ENCODE data around the gene CHKA.

CHKA gene

DNA sequence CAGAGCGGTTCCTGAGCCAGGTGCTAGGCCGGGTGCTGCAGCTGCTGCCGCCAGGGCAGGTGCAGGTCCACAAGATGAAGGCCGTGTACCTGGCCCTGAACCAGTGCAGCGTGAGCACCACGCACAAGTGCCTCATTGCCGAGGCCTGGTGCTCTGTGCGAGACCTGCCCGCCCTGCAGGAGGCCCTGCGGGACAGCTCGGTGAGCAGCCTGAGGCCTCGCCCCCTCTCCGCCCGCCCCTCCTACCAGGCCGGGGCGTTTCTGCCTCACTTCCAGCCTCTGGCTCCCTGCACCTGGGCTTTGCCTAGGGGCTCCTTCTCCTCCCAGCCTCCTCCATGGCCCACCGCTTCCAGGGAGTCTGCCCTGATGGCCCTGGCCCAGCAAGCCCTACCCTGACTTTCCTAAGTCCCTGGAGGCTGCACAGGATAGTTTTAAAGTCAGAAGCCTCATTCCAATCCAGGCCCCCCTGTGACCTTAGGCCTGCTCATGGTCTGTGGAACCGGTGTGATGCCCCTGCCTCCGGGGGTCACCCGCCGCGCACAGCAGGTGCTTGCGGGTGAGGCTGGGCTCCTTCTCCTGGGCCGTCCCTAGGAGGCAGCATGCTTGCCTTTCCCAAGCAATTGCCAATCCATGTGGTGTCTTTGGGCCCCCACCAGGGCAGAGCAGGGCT is 76.9 kb downstream of the CHKA start:
- no peak for DNase-seq (ENCODE audit: low spot score)

GRCh38 chr11:68043349-68044144 is 77.6 kb downstream of the CHKA start:
- DNase-seq (ENCODE audit: low spot score): no peak

DNA sequence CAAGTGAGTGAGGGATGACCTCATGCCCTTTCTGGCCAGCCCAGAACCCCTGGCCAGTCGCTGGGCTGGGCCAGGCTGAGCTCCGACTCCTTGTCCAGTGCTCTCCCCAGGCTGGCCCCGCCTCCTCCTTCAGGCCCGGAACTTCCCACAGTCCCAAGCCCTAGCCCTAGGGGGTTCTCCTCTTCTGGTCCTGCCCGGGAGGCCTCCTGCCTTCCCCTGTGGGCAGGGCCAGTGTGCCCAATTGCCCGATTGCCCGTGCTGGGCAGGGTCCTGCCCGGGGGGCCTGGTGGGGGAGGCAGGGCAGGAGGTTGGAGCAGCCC is 78.2 kb downstream of the CHKA start:
- DNase-seq (ENCODE audit: low spot score): no peak

GRCh38 chr11:68042219-68043028 is 78.8 kb downstream of the CHKA start:
- no peak for DNase-seq (ENCODE audit: low spot score)

DNA sequence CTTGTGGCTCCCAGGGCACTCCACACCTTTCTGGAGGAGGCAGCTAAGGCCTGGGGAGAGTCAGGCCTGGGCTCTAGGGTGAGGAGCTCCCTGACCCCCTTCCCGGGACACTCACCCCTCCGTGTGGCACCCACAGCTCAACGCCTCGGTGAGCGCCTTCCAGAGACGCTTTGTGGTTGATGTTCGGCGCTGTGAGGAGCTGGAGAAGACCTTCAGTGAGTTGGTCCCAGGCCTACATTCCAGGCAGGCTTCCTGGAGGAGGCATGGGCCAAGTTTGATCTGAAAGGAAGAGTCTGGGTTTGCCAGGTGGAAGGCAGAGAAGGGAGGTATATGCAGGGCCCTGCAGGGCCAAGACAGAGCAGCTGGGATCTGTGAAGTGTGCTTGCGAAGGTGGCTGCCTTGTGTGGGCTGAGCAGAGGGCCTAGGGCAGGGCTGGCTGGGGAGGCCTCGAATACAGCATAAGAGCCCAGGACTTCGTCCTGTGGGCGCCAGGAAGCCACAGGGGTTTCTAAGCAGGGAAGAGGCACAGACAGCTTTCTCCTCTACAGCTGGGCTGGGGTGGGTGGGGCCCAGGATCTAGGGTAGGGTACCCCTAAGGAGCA is 79.5 kb downstream of the CHKA start:
- DNase-seq (ENCODE audit: low spot score): no peak

DNA sequence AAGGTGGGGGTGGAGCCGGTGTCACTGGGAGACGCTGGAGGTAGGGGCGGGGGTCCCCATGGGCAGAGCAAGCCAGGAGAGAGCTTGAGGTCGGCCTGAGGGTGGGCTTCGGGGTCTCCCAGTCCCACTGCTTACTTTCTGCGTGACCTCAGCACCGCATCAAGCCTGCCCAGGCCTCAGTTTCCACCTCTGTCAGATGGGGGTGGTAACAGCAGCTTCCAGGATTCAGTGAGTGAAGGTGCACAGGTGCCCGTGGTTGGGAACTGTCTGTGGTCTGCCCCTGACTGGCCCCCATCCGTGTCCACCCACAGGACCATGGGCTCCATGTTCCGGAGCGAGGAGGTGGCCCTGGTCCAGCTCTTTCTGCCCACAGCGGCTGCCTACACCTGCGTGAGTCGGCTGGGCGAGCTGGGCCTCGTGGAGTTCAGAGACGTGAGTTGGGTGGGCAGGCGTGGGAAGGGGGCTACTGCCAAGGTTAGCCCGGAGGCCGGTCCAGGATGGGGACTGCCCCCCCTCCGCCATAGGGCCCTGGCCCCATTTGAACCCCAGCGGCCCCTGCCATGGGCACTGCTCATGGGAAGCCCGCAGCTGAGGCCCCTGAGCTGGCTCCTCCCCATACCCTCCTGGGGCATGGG is 80.1 kb downstream of the CHKA start:
- no peak for DNase-seq (ENCODE audit: low spot score)

GRCh38 chr11:68040101-68040956 is 80.9 kb downstream of the CHKA start:
- DNase-seq (ENCODE audit: low spot score): peak; percentile 86

DNA sequence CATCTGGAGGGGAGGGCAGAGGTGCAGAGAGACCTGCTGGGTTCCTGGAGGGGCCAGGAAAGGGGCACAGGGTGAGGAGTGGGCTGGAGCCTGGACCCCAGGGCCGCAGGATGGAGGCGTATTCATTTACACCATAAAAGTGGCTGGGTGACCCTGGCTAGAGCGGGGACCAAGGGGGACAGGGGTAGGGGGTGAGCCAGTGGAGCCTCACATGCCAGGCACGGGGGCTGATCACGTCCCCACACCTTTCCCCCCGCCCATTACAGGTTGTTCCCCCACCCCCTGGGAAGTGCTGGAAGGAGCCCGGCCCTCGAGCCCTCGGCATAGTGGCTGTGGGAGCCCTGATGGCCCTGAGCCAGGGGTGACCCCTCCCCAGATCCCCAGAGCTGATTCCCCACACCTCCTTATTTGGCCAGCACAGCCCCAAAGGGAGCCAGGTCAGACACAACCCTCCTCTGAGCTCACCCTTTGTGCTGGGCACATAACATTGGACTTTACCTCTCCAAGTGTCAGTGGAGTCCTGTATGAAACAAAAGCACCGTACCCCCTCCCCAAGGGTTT is 81.6 kb downstream of the CHKA start:
- DNase-seq (ENCODE audit: low spot score): peak; percentile 57

GRCh38 chr11:68038718-68039525 is 82.3 kb downstream of the CHKA start, which contains the start of gene TCIRG1:
TSS of gene TCIRG1 (plus strand) at chr11:68039025. CDS start at chr11:68041272, 2,247 bp downstream.
- DNase-seq (ENCODE audit: low spot score): peak; percentile 85

- DNase-seq (ENCODE audit: low spot score): no peak
Observed at GRCh38 chr11:68038226-68038717, 82.9 kb downstream of the CHKA start.

- no peak for DNase-seq (ENCODE audit: low spot score)
Observed at GRCh38 chr11:68037411-68038225, 83.6 kb downstream of the CHKA start.

- DNase-seq (ENCODE audit: low spot score): no peak
Observed at GRCh38 chr11:68036717-68037239, 84.4 kb downstream of the CHKA start.

DNA sequence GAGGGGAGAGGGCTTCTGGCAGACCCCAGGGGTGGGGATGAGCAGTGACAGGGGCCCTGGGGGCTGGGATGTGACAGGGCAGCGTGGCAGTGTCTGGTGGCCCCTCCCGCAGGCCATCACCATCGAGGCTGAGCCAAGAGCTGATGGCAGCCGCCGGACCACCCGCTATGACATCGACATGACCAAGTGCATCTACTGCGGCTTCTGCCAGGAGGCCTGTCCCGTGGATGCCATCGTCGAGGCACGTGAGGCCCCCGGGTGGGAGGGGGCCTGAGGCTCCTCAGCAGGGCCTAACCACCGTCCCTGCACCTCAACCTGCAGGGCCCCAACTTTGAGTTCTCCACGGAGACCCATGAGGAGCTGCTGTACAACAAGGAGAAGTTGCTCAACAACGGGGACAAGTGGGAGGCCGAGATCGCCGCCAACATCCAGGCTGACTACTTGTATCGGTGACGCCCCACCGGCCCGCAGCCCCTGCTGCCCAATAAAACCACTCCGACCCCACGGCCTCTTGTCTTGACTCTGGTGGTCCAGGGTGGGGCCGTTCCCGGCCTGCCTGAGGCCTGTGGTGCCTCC is 85.0 kb downstream of the CHKA start:
- DNase-seq (ENCODE audit: low spot score): no peak

GRCh38 chr11:68035266-68035876 is 85.8 kb downstream of the CHKA start:
- no peak for DNase-seq (ENCODE audit: low spot score)

DNA sequence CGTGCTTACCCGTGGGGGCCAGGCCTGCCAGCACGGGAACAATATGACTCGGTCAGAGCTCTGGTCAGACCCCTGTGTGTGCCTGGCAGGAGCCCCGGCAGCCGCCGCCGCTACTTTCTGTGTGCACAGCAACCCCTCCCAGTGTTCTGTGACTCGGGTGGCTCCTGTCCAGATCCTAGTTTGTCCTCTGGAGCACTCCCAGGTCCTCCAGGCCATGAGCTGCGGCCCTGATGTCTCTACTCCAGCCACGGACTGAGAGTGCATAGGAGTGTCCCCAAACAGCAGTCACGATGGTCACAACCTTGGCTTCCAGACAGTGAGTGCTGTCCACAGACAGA is 87.5 kb downstream of the CHKA start:
- no peak for DNase-seq (ENCODE audit: low spot score)

- DNase-seq (ENCODE audit: low spot score): no peak
Observed at GRCh38 chr11:68032997-68033707, 88.0 kb downstream of the CHKA start.

GRCh38 chr11:68032003-68032402 is 89.2 kb downstream of the CHKA start:
- no peak for DNase-seq (ENCODE audit: low spot score)

Measured in germinal center (tissue), 1 donor.